ENCODE results near the gene DBNDD1. TPM values are rescaled to one million over a fixed set of nuclear protein-coding genes. Genes with fewer than 3 reads are reported as not detected.

Gene DBNDD1
- total RNA-seq, 1 experiment from 2014 or later: 24.6 TPM

- no peak overlapping the region for H3K4me3 ChIP-seq (ENCODE audit: low read depth, low read length, poor library complexity, severe bottlenecking)
- H3K36me3 ChIP-seq (ENCODE audit: insufficient read depth, low read length, poor library complexity, severe bottlenecking): peaks cover 25% of the 10 kb centered on the region
- H3K27ac ChIP-seq (ENCODE audit: low read depth, low read length, poor library complexity, severe bottlenecking): no peak overlapping the region
- no peaks in the 10 kb centered on the region for H3K4me1 ChIP-seq (ENCODE audit: insufficient read depth, low read length, poor library complexity, severe bottlenecking)
- no peaks in the 10 kb centered on the region for H3K9me3 ChIP-seq (ENCODE audit: low read depth, low read length, poor library complexity, severe bottlenecking)
- intact Hi-C loops (cut with micrococcal nuclease; ENCODE audit: unreplicated experiment): no loop called here
- no peak for DNase-seq (ENCODE audit: low spot score)
- no TSS peak for BruUV-seq (replicated peaks)
- no peaks in the 10 kb centered on the region for H3K27me3 ChIP-seq (replicated peaks; ENCODE audit: insufficient read depth, low read depth, low read length, poor library complexity)
- TF ChIP-seq, protein P1, sequence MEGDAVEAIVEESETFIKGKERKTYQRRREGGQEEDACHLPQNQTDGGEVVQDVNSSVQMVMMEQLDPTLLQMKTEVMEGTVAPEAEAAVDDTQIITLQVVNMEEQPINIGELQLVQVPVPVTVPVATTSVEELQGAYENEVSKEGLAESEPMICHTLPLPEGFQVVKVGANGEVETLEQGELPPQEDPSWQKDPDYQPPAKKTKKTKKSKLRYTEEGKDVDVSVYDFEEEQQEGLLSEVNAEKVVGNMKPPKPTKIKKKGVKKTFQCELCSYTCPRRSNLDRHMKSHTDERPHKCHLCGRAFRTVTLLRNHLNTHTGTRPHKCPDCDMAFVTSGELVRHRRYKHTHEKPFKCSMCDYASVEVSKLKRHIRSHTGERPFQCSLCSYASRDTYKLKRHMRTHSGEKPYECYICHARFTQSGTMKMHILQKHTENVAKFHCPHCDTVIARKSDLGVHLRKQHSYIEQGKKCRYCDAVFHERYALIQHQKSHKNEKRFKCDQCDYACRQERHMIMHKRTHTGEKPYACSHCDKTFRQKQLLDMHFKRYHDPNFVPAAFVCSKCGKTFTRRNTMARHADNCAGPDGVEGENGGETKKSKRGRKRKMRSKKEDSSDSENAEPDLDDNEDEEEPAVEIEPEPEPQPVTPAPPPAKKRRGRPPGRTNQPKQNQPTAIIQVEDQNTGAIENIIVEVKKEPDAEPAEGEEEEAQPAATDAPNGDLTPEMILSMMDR (conservative IDR thresholded peaks at IDR 0.05; ENCODE audit: low read depth, low read length): no peak
- no peak for TF ChIP-seq EZH2 (IDR thresholded peaks at IDR 0.05; ENCODE audit: borderline replicate concordance, low read depth, low read length, poor library complexity, severe bottlenecking)
- POLR2A ChIA-PET (ENCODE audit: low non-redundant PET): no interaction called here
- CTCF ChIA-PET: no interaction called here
Observed at GRCh38 chr16:89961920-89962319, 57.3 kb downstream of the DBNDD1 start.

- Histone ChIP-seq H3K27me3 (replicated peaks; ENCODE audit: insufficient read depth, low read depth, low read length, poor library complexity) (no peaks in the 10 kb centered on the region), H3K4me1 (ENCODE audit: insufficient read depth, low read length, poor library complexity, severe bottlenecking) (no peaks in the 10 kb centered on the region), H3K27ac (ENCODE audit: low read depth, low read length, poor library complexity, severe bottlenecking) (no peak overlapping the region), H3K9me3 (ENCODE audit: low read depth, low read length, poor library complexity, severe bottlenecking) (no peaks in the 10 kb centered on the region), H3K36me3 (ENCODE audit: insufficient read depth, low read length, poor library complexity, severe bottlenecking) (peaks cover 25% of the 10 kb centered on the region), H3K4me3 (ENCODE audit: low read depth, low read length, poor library complexity, severe bottlenecking) (no peak overlapping the region)
- ChIA-PET CTCF (no interaction called here), POLR2A (ENCODE audit: low non-redundant PET) (no interaction called here)
- TF ChIP-seq, protein P1 (conservative IDR thresholded peaks at IDR 0.05; ENCODE audit: low read depth, low read length): no peak
- TF ChIP-seq EZH2 (IDR thresholded peaks at IDR 0.05; ENCODE audit: borderline replicate concordance, low read depth, low read length, poor library complexity, severe bottlenecking): no peak
- intact Hi-C loops (cut with micrococcal nuclease; ENCODE audit: unreplicated experiment): no loop called here
- DNase-seq (ENCODE audit: low spot score): no peak
- no TSS peak for BruUV-seq (replicated peaks)
Observed at GRCh38 chr16:89960966-89961365, 58.3 kb downstream of the DBNDD1 start.

GRCh38 chr16:89958596-89958995 is 60.7 kb downstream of the DBNDD1 start:
- Histone ChIP-seq H3K4me1 (ENCODE audit: insufficient read depth, low read length, poor library complexity, severe bottlenecking) (no peaks in the 10 kb centered on the region), H3K36me3 (ENCODE audit: insufficient read depth, low read length, poor library complexity, severe bottlenecking) (peaks cover 25% of the 10 kb centered on the region), H3K27me3 (replicated peaks; ENCODE audit: insufficient read depth, low read depth, low read length, poor library complexity) (no peaks in the 10 kb centered on the region), H3K4me3 (ENCODE audit: low read depth, low read length, poor library complexity, severe bottlenecking) (no peak overlapping the region), H3K27ac (ENCODE audit: low read depth, low read length, poor library complexity, severe bottlenecking) (no peak overlapping the region), H3K9me3 (ENCODE audit: low read depth, low read length, poor library complexity, severe bottlenecking) (no peaks in the 10 kb centered on the region)
- intact Hi-C loops (cut with micrococcal nuclease; ENCODE audit: unreplicated experiment): no loop called here
- ChIA-PET CTCF (no interaction called here), POLR2A (ENCODE audit: low non-redundant PET) (no interaction called here)
- no peak for TF ChIP-seq EZH2 (IDR thresholded peaks at IDR 0.05; ENCODE audit: borderline replicate concordance, low read depth, low read length, poor library complexity, severe bottlenecking)
- TF ChIP-seq, protein P1 (conservative IDR thresholded peaks at IDR 0.05; ENCODE audit: low read depth, low read length): no peak
- DNase-seq (ENCODE audit: low spot score): no peak
- no TSS peak for BruUV-seq (replicated peaks)
